Stimulated activated CD4-positive, alpha-beta T cell treated with anti-CD3 and anti-CD28 coated beads, Interleukin-15, amount 100 ng/mL, for 1 hour (primary cell): ENCODE data around the gene C19orf73.
"Not testable (repeated sequence)": the region's sequence is repeated elsewhere in the genome, so short reads cannot be mapped to it uniquely, and the experiment has no call there.

Experiments
- DNase-seq, 2 donors: peaks; one replicate each; pipeline ENCODE4 v3.0.0-alpha.2; 2020; ENCODE audit warnings: low read depth in 1 of 2, low spot score in 1 of 2

C19orf73 gene

GRCh38 chr19:49123285-49123684 lies 4.3 kb upstream of the C19orf73 start:
- DNase-seq = not testable (repeated sequence)

GRCh38 chr19:49121841-49122240 lies 2.9 kb upstream of the C19orf73 start:
- DNase-seq = not testable (repeated sequence)

- no peak for DNase-seq
Measured at GRCh38 chr19:49120868-49121267, 1.9 kb upstream of the C19orf73 start.

GRCh38 chr19:49120325-49120683 lies 1.4 kb upstream of the C19orf73 start:
- DNase-seq = no peak

GRCh38 chr19:49119411-49120324 lies 725 bp upstream of the C19orf73 start, which contains the start of gene PPFIA3:
TSS of gene PPFIA3 (plus strand) at chr19:49119544. CDS start at chr19:49127874, 8,330 bp downstream.
- DNase-seq = no peak

GRCh38 chr19:49117677-49118564 lies 1.0 kb downstream of the C19orf73 start:
- DNase-seq = no peak

GRCh38 chr19:49116544-49116943 lies 2.4 kb downstream of the C19orf73 start:
- DNase-seq = no peak

- DNase-seq = peak in 1 of 2 donors; percentile 44
Measured at GRCh38 chr19:49114630-49115363, 4.1 kb downstream of the C19orf73 start.

GRCh38 chr19:49113762-49114629 lies 4.9 kb downstream of the C19orf73 start, which contains the start of gene LIN7B:
TSS of gene LIN7B (plus strand) at chr19:49114370. CDS start at chr19:49114405, 35 bp downstream.
- DNase-seq = peak; percentile 66 to 72

GRCh38 chr19:49111218-49111998 lies 7.5 kb downstream of the C19orf73 start:
- no peak for DNase-seq

GRCh38 chr19:49110567-49110966 lies 8.4 kb downstream of the C19orf73 start:
- DNase-seq = no peak

- no peak for DNase-seq
Measured at GRCh38 chr19:49109569-49110233, 9.2 kb downstream of the C19orf73 start.

GRCh38 chr19:49109051-49109450 lies 9.9 kb downstream of the C19orf73 start:
- DNase-seq = no peak

GRCh38 chr19:49107625-49108459 lies 11.1 kb downstream of the C19orf73 start:
- DNase-seq = no peak

GRCh38 chr19:49106648-49107135 lies 12.3 kb downstream of the C19orf73 start:
- DNase-seq = peak in 1 of 2 donors; percentile 60

- DNase-seq = no peak
Measured at GRCh38 chr19:49104229-49104864, 14.6 kb downstream of the C19orf73 start.
